Measurements from ENCODE around the gene CBFA2T2.

The CBFA2T2 gene

DNA sequence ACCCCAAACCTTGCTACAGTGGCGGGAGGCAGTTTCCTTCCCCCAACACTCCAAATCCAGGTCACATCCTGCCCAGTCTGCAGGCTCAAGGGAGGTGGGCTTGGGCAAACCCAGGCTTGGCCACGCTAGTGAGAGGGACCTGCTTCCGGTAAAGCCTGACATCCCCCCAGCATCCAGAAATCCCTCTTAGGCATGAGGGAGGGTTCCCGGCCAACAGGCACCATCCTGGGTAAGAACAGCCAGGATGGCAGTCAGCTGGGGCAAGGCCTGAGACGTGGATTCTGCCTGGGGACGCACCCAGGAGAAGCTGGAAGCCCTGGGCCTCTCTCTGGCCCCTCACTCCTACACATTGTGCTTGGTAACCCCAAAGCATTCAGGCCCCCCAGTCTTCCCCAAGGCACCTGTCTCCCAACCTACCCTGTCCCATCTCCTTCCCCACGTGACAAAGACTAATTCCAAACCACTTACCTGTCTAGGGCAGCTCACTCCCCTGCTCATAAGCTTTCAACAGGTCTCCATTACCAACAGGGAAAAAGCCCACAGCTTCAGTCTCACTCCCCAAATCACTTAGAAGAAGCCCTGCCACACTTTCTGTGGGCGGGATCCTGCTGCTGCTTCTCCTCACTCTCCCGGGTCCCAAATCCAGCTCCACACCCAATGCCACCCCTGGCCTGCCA lies 174.3 kb downstream of the CBFA2T2 start:
- DNase-seq (ENCODE audit: low read depth), result no peak
- TF ChIP-seq, protein P1, sequence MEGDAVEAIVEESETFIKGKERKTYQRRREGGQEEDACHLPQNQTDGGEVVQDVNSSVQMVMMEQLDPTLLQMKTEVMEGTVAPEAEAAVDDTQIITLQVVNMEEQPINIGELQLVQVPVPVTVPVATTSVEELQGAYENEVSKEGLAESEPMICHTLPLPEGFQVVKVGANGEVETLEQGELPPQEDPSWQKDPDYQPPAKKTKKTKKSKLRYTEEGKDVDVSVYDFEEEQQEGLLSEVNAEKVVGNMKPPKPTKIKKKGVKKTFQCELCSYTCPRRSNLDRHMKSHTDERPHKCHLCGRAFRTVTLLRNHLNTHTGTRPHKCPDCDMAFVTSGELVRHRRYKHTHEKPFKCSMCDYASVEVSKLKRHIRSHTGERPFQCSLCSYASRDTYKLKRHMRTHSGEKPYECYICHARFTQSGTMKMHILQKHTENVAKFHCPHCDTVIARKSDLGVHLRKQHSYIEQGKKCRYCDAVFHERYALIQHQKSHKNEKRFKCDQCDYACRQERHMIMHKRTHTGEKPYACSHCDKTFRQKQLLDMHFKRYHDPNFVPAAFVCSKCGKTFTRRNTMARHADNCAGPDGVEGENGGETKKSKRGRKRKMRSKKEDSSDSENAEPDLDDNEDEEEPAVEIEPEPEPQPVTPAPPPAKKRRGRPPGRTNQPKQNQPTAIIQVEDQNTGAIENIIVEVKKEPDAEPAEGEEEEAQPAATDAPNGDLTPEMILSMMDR (conservative IDR thresholded peaks at IDR 0.05; ENCODE audit: low read depth, low read length), result no peak
- peak overlapping the region; percentile 79 for H3K4me3 ChIP-seq (ENCODE audit: low read depth, low read length)

DNA sequence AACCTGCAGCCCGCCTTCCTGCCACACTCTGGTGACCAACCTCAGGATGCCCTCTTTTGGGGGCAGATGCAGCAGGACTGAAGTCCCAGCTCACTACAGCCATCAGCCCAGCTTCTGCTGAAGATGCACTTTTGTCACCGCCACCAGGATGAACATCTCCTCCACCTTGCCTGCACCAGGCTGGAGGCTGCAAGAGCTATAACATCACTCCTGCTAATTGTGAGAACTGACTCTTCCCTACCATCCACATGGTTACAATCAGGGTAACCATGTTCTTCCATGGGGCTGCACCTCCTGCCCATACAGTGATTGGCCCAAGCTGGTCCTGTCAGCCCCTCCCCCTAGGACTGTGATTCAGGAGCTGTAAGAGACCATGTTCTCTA lies 174.9 kb downstream of the CBFA2T2 start:
- no peak overlapping the region for H3K4me3 ChIP-seq (ENCODE audit: low read depth, low read length)
- TF ChIP-seq, protein P1 (conservative IDR thresholded peaks at IDR 0.05; ENCODE audit: low read depth, low read length), result no peak
- no peak for DNase-seq (ENCODE audit: low read depth)

GRCh38 chr20:33666293-33667244 lies 176.7 kb downstream of the CBFA2T2 start, which contains the start of gene ACTL10:
Gene ACTL10 (plus strand): TSS chr20:33666943. CDS start chr20:33667498, 555 bp downstream.
- peak within 1 kb of the TSS; percentile 65 for H3K4me3 ChIP-seq (ENCODE audit: low read depth, low read length)
- peak; percentile 99 for DNase-seq (ENCODE audit: low read depth)
- TF ChIP-seq, protein P1 (conservative IDR thresholded peaks at IDR 0.05; ENCODE audit: low read depth, low read length), result peak; percentile 63

DNA sequence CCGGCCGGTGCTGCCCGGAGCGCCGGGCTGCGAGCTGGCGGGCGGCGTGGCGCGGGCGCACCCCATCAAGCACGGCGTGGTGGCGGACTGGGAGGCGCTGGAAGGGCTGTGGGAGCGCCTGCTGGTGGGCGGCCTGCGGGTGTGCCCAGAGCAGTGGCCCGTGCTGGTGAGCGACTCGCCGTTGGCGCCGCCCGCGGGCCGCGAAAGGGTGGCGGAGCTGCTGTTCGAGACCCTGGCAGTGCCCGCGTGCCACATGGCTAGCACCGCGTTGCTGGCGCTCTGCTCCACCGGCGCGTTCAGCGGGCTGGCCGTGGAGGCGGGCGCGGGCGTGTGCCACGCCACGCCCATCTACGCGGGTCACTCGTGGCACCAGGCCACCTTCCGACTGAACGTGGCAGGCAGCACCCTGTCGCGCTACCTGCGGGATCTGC lies 177.4 kb downstream of the CBFA2T2 start:
- peak overlapping the region; percentile 65 for H3K4me3 ChIP-seq (ENCODE audit: low read depth, low read length)
- TF ChIP-seq, protein P1 (conservative IDR thresholded peaks at IDR 0.05; ENCODE audit: low read depth, low read length), result no peak
- DNase-seq (ENCODE audit: low read depth), result no peak

DNA sequence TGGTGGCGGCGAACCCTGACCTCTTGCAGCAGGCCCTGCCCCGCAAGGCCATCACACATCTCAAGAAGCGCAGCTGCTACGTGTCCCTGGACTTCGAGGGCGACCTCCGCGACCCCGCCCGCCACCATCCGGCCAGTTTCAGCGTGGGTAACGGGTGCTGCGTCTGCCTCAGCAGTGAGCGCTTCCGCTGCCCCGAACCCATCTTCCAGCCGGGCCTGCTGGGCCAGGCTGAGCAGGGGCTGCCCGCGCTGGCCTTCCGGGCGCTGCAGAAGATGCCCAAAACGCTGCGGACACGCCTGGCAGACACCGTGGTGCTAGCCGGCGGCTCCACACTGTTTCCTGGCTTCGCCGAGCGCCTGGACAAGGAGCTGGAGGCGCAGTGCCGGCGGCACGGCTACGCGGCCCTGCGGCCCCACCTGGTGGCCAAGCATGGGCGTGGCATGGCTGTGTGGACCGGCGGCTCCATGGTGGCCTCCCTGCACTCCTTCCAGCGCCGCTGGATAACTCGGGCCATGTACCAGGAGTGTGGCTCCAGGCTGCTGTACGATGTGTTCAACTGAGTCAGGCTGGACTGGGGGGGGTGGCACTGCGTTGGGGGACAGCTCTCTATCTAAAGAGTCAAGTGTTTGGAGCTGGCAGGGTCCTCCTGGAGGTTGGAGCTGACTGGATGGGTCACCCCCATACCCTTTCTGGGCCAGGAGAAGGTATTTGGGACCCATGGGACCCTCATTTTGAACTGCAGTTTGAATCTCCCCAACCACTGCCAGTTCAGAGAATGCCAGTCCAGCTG lies 178.0 kb downstream of the CBFA2T2 start:
- peak overlapping the region; percentile 65 for H3K4me3 ChIP-seq (ENCODE audit: low read depth, low read length)
- DNase-seq (ENCODE audit: low read depth), result peak; percentile 82
- TF ChIP-seq, protein P1 (conservative IDR thresholded peaks at IDR 0.05; ENCODE audit: low read depth, low read length), result peak; percentile 80

DNA sequence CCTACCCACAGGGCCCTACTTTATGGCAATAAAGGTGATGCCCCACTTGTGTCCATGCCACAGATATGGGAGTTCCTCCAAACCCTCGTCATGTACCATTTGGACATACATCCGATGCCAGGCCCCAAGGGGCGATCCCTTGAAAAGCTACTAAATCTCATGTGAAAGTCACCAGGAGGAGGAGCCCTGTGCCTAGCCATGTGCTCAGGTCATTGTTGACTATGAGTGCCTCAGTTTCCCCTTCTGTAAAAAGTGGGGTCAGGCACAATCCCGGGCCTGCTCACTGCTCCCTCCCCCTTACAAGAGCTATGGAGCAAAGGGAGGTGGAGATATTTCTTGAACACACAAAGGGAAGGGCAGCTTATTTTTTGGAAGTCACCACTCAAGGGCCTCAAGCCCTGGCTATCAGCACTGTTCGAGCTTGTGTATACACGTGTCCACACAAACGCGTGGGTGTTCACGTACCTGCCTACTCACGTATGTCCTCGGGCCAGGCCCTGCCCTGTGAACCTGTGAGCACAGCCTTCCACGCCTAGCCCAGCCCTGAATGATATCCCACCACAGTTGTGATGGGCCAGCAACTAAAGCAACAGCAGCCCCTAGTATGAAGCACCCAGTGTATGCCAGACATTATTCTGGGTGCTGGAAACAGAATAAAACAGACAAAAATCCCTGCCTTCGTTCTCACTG lies 178.7 kb downstream of the CBFA2T2 start:
- no peak overlapping the region for H3K4me3 ChIP-seq (ENCODE audit: low read depth, low read length)
- TF ChIP-seq, protein P1 (conservative IDR thresholded peaks at IDR 0.05; ENCODE audit: low read depth, low read length), result no peak
- DNase-seq (ENCODE audit: low read depth), result no peak

Data from choroid plexus epithelial cell (primary cell).